GM18858 (cell line): ENCODE results near the gene ADPRM.
"Not testable (repeated sequence)": the region's sequence is repeated elsewhere in the genome, so short reads cannot be mapped to it uniquely, and the experiment has no call there.

Source experiments
- ATAC-seq: cut with Tn5 transposase; IDR thresholded peaks from one replicate; pipeline ENCODE4 v1.9.1; 2021; ENCODE audit not compliant: unreplicated experiment

Gene ADPRM

GRCh38 chr17:10698096-10698818 is 863 bp downstream of the ADPRM start:
- no peak for ATAC-seq

- ATAC-seq: no peak
Measured at GRCh38 chr17:10699856-10700255, 2.5 kb downstream of the ADPRM start.

GRCh38 chr17:10702574-10702973 is 5.2 kb downstream of the ADPRM start:
- ATAC-seq: no peak

GRCh38 chr17:10705727-10706126 is 8.3 kb downstream of the ADPRM start:
- no peak for ATAC-seq

- no peak for ATAC-seq
Measured at GRCh38 chr17:10713318-10713717, 15.9 kb downstream of the ADPRM start.

GRCh38 chr17:10716218-10716617 is 18.8 kb downstream of the ADPRM start:
- ATAC-seq: no peak

GRCh38 chr17:10718547-10718946 is 21.2 kb downstream of the ADPRM start:
- ATAC-seq: no peak

GRCh38 chr17:10724546-10725195 is 27.3 kb downstream of the ADPRM start:
- no peak for ATAC-seq

GRCh38 chr17:10725262-10725661 is 27.9 kb downstream of the ADPRM start:
- no peak for ATAC-seq

GRCh38 chr17:10726196-10726595 is 28.8 kb downstream of the ADPRM start:
- no peak for ATAC-seq

- ATAC-seq: no peak
Measured at GRCh38 chr17:10727192-10727591, 29.8 kb downstream of the ADPRM start.

GRCh38 chr17:10728331-10728892 is 31.0 kb downstream of the ADPRM start:
- no peak for ATAC-seq

- ATAC-seq: peak; percentile 67
Measured at GRCh38 chr17:10729334-10730193, 32.2 kb downstream of the ADPRM start, which contains the start of gene TMEM220. Gene TMEM220 (minus strand): TSS chr17:10730023. CDS start chr17:10729851, 172 bp downstream.

- ATAC-seq: not testable (repeated sequence)
Measured at GRCh38 chr17:10730247-10730646, 32.9 kb downstream of the ADPRM start.

GRCh38 chr17:10731408-10731879 is 34.0 kb downstream of the ADPRM start:
- ATAC-seq: no peak

GRCh38 chr17:10732121-10732520 is 34.7 kb downstream of the ADPRM start:
- ATAC-seq: not testable (repeated sequence)

- ATAC-seq: no peak
Measured at GRCh38 chr17:10733666-10734065, 36.3 kb downstream of the ADPRM start.

GRCh38 chr17:10735251-10735650 is 37.9 kb downstream of the ADPRM start:
- ATAC-seq: no peak

- ATAC-seq: no peak
Measured at GRCh38 chr17:10735821-10736220, 38.4 kb downstream of the ADPRM start.

- ATAC-seq: no peak
Measured at GRCh38 chr17:10737168-10737622, 39.8 kb downstream of the ADPRM start.

- no peak for ATAC-seq
Measured at GRCh38 chr17:10737736-10738135, 40.3 kb downstream of the ADPRM start.
